K562 (cell line): ENCODE measurements around the gene FBXO21. TPM values are rescaled to one million over a fixed set of nuclear protein-coding genes. Genes with fewer than 3 reads are reported as not detected.
A peak's percentile ranks its signal among the peaks of the same experiment; 100 is the strongest.

Source experiments
- ADNP ChIP-seq: fragments of 200-800 bp; sonication (Bioruptor generic); IDR thresholded peaks from 2 replicates; pipeline ENCODE4 v1.6.1; 2016; ENCODE audit warnings: missing genetic modification characterization, missing compliant biosample characterization
- ARHGAP35 ChIP-seq: fragments of 450-650 bp; IDR thresholded peaks from 2 replicates; pipeline ENCODE4 v1.6.1; 2018; ENCODE audit not compliant: partially characterized antibody
- EP300 ChIP-seq: IDR thresholded peaks from 2 replicates; pipeline ENCODE4 v1.6.1; 2012; ENCODE audit warnings: low read length, improper control_type of control experiment
- FOXJ3 ChIP-seq: sonication (generic); formaldehyde crosslinking; IDR thresholded peaks from 2 replicates; pipeline ENCODE4 v1.4.0; 2020; ENCODE audit warnings: mild to moderate bottlenecking, missing genetic modification reagents
- IRF2 ChIP-seq: sonication (generic); formaldehyde crosslinking; IDR thresholded peaks from 2 replicates; pipeline ENCODE4 v1.8.1; 2022; ENCODE audit warnings: mild to moderate bottlenecking, missing genetic modification reagents
- MEIS2 ChIP-seq: fragments of 450-650 bp; IDR thresholded peaks from 2 replicates; pipeline ENCODE4 v1.6.1; 2014; ENCODE audit warnings: mild to moderate bottlenecking; ENCODE audit not compliant: partially characterized antibody
- NFATC3 ChIP-seq: fragments of 450-650 bp; IDR thresholded peaks from 2 replicates; pipeline ENCODE4 v1.6.1; 2017; ENCODE audit warnings: mild to moderate bottlenecking
- POLR2AphosphoS5 ChIP-seq: IDR thresholded peaks from 2 replicates; pipeline ENCODE4 v1.6.1; 2011; ENCODE audit warnings: mild to moderate bottlenecking, low read depth, low read length, moderate library complexity; ENCODE audit not compliant: control insufficient read depth, insufficient read depth
- SP1 ChIP-seq: sonication (generic); formaldehyde crosslinking; IDR thresholded peaks from 2 replicates; pipeline ENCODE4 v1.8.1; 2022; ENCODE audit warnings: mild to moderate bottlenecking, missing genetic modification reagents
- SREBF1 ChIP-seq: fragments of 150-350 bp; IDR thresholded peaks from 2 replicates; pipeline ENCODE4 v1.6.1; 2014; ENCODE audit warnings: antibody characterized with exemption, low read depth, low read length, borderline replicate concordance
- ZNF512 ChIP-seq: IDR thresholded peaks from 2 replicates; pipeline ENCODE4 v1.6.1; 2016; ENCODE audit warnings: missing genetic modification characterization, missing compliant biosample characterization
- polyA plus RNA-seq, 8 experiments: library from polyadenylated mRNA; depleted of rRNA in 4 of 8; stranded (reverse) in 5 of 8; unstranded in 3 of 8; fragments of >200 nt; fragmentation: Nextera tagmentation in 2 of 8; fragmentation: Illumina TruSeq in 1 of 8; extraction: Ambion mirVana in 2 of 8; extraction: Trizol in 1 of 8; gene quantifications; 2 replicates each; pipeline versions ENCODE4 v1.2.1 to v1.2.3, GENCODE V29; 2011 to 2014; ENCODE audit warnings: inconsistent platforms in 1 of 8, missing spikeins in 1 of 8
- total RNA-seq, 7 experiments: library from RNA; depleted of rRNA in 6 of 7; stranded (reverse); fragments of >200 nt in 6 of 7; fragmentation: Illumina TruSeq in 2 of 7; extraction: Trizol in 2 of 7; gene quantifications; 2 replicates each; pipeline versions ENCODE4 v1.2.1 to v1.2.3, GENCODE V29; 2011 to 2021; ENCODE audit warnings: low replicate concordance in 1 of 7
- TF ChIP-seq, protein P1 (sequence below): fragments of 250-450 bp; sonication (Bioruptor Pico); IDR thresholded peaks from 2 replicates; pipeline ENCODE4 v1.9.0; 2021; ENCODE audit warnings: mild to moderate bottlenecking, inconsistent platforms
- TF ChIP-seq, protein P2 (sequence below), 2 experiments: IDR thresholded peaks in 1 of 2; conservative IDR thresholded peaks in 1 of 2; 2 replicates each; pipeline ENCODE4 v1.6.1; 2016; ENCODE audit warnings: low read depth in 2 of 2, mild to moderate bottlenecking in 1 of 2, missing compliant biosample characterization in 1 of 2, missing genetic modification characterization in 1 of 2, moderate library complexity in 1 of 2

Gene FBXO21
- total and polyA plus RNA-seq, 9 of the 15 experiments (the other 6 are each of a cell fraction or from before 2014, with no cell fraction given): 3.0 to 50.9 (median 9.1) TPM

GRCh38 chr12:117127933-117128823 lies 62.1 kb downstream of the FBXO21 start (continued):
- TF ChIP-seq ADNP (tag) (no peak), NFATC3 (no peak), POLR2AphosphoS5 (0 out of 2 replicates have a peak, but pooled peaks have one; percentile 35), EP300 (peak; percentile 64; the same call in 1 of the 2 replicates), ZNF512 (tag) (no peak), MEIS2 (peak; percentile 100), ARHGAP35 (peak; percentile 100), IRF2 (CRISPR knock-in tag) (peak; percentile 82), SREBF1 (no peak), SP1 (CRISPR knock-in tag) (peak; percentile 64), FOXJ3 (CRISPR knock-in tag) (no peak)
- TF ChIP-seq, protein P1, sequence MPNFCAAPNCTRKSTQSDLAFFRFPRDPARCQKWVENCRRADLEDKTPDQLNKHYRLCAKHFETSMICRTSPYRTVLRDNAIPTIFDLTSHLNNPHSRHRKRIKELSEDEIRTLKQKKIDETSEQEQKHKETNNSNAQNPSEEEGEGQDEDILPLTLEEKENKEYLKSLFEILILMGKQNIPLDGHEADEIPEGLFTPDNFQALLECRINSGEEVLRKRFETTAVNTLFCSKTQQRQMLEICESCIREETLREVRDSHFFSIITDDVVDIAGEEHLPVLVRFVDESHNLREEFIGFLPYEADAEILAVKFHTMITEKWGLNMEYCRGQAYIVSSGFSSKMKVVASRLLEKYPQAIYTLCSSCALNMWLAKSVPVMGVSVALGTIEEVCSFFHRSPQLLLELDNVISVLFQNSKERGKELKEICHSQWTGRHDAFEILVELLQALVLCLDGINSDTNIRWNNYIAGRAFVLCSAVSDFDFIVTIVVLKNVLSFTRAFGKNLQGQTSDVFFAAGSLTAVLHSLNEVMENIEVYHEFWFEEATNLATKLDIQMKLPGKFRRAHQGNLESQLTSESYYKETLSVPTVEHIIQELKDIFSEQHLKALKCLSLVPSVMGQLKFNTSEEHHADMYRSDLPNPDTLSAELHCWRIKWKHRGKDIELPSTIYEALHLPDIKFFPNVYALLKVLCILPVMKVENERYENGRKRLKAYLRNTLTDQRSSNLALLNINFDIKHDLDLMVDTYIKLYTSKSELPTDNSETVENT (CRISPR knock-in tag): no peak
- TF ChIP-seq, protein P2, sequence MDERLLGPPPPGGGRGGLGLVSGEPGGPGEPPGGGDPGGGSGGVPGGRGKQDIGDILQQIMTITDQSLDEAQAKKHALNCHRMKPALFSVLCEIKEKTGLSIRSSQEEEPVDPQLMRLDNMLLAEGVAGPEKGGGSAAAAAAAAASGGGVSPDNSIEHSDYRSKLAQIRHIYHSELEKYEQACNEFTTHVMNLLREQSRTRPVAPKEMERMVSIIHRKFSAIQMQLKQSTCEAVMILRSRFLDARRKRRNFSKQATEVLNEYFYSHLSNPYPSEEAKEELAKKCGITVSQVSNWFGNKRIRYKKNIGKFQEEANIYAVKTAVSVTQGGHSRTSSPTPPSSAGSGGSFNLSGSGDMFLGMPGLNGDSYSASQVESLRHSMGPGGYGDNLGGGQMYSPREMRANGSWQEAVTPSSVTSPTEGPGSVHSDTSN (CRISPR knock-in tag; IDR thresholded peaks at IDR 0.05; ENCODE audit: low read depth): peak; percentile 70; the same call in 1 of the 2 replicates
- TF ChIP-seq, protein P2 (tag; conservative IDR thresholded peaks at IDR 0.05; ENCODE audit: low read depth): peak; percentile 100
